Fibroblast of lung (primary cell): ENCODE measurements around the gene MAML3.

Experiments used
- CTCF ChIP-seq, 2 donors: IDR thresholded peaks in 1 of 2; conservative IDR thresholded peaks in 1 of 2; 1 replicate in 1 of 2; 2 replicates in 1 of 2; pipeline ENCODE4 v1.5.1; 2011 to 2012; ENCODE audit warnings: low read length in 2 of 2, control low read depth in 1 of 2, inconsistent platforms in 1 of 2, low read depth in 1 of 2, mild to moderate bottlenecking in 1 of 2
- EZH2 ChIP-seq: IDR thresholded peaks from 2 replicates; pipeline ENCODE4 v1.5.1; 2012; ENCODE audit warnings: low read length, control low read depth, mild to moderate bottlenecking; ENCODE audit errors: missing control alignments

- peak in 1 of 2 donors; percentile 46 for TF ChIP-seq CTCF (conservative IDR thresholded peaks at IDR 0.05 in 1 of 2, IDR thresholded peaks at IDR 0.05 in 1 of 2; ENCODE audit: low read depth in 1 of 2, low read length in 2 of 2)
- TF ChIP-seq EZH2 = no peak
These were observed 413.4 kb downstream of the MAML3 start for GRCh38 chr4:139740531-139741041.
